HUES6 (cell line): Measurements from ENCODE around the gene ABHD8.

Experiments used
- H3K27ac ChIP-seq: 2 replicates; pipeline ENCODE4 v1.7.0; 2013; ENCODE audit warnings: low read depth, mild to moderate bottlenecking, low read length, inconsistent platforms
- H3K27me3 ChIP-seq: 2 replicates; pipeline ENCODE4 v1.6.1; 2013; ENCODE audit warnings: low read length; ENCODE audit not compliant: control insufficient read depth, insufficient read depth
- H3K36me3 ChIP-seq: 2 replicates; pipeline ENCODE4 v1.6.1; 2013; ENCODE audit warnings: low read length; ENCODE audit not compliant: control insufficient read depth, insufficient read depth
- H3K4me1 ChIP-seq: 2 replicates; pipeline ENCODE4 v1.6.1; 2013; ENCODE audit warnings: low read length; ENCODE audit not compliant: control insufficient read depth, insufficient read depth
- H3K4me3 ChIP-seq: 2 replicates; pipeline ENCODE4 v1.5.1; 2013; ENCODE audit warnings: low read depth, low read length
- H3K9ac ChIP-seq: one replicate; pipeline ENCODE4 v1.6.1; 2013; ENCODE audit warnings: mild to moderate bottlenecking, low read length
- H3K9me3 ChIP-seq: 2 replicates; pipeline ENCODE4 v1.6.1; 2013; ENCODE audit warnings: low read depth, low read length; ENCODE audit not compliant: control insufficient read depth, insufficient read depth

Gene ABHD8

GRCh38 chr19:17243211-17243829 lies 59.9 kb downstream of the ABHD8 start:
- Histone ChIP-seq H3K36me3 (peaks cover 16% of the 10 kb centered on the region), H3K4me3 (peak overlapping the region; percentile 99), H3K9me3 (no peaks in the 10 kb centered on the region), H3K27me3 (no peaks in the 10 kb centered on the region), H3K27ac (peak overlapping the region; percentile 85; the same call in 1 of the 2 replicates), H3K9ac (peak overlapping the region; percentile 86), H3K4me1 (peaks cover 38% of the 10 kb centered on the region)

GRCh38 chr19:17242431-17243208 lies 60.6 kb downstream of the ABHD8 start:
- Histone ChIP-seq H3K27me3 (no peaks in the 10 kb centered on the region), H3K9ac (peak overlapping the region; percentile 27), H3K9me3 (no peaks in the 10 kb centered on the region), H3K36me3 (peaks cover 23% of the 10 kb centered on the region), H3K4me1 (peaks cover 31% of the 10 kb centered on the region), H3K27ac (no peak overlapping the region), H3K4me3 (peak overlapping the region; percentile 99)
